ENCODE data around the gene HDLBP. TPM values are rescaled to one million over a fixed set of nuclear protein-coding genes. Genes with fewer than 3 reads are reported as not detected.

Gene HDLBP, protein sequence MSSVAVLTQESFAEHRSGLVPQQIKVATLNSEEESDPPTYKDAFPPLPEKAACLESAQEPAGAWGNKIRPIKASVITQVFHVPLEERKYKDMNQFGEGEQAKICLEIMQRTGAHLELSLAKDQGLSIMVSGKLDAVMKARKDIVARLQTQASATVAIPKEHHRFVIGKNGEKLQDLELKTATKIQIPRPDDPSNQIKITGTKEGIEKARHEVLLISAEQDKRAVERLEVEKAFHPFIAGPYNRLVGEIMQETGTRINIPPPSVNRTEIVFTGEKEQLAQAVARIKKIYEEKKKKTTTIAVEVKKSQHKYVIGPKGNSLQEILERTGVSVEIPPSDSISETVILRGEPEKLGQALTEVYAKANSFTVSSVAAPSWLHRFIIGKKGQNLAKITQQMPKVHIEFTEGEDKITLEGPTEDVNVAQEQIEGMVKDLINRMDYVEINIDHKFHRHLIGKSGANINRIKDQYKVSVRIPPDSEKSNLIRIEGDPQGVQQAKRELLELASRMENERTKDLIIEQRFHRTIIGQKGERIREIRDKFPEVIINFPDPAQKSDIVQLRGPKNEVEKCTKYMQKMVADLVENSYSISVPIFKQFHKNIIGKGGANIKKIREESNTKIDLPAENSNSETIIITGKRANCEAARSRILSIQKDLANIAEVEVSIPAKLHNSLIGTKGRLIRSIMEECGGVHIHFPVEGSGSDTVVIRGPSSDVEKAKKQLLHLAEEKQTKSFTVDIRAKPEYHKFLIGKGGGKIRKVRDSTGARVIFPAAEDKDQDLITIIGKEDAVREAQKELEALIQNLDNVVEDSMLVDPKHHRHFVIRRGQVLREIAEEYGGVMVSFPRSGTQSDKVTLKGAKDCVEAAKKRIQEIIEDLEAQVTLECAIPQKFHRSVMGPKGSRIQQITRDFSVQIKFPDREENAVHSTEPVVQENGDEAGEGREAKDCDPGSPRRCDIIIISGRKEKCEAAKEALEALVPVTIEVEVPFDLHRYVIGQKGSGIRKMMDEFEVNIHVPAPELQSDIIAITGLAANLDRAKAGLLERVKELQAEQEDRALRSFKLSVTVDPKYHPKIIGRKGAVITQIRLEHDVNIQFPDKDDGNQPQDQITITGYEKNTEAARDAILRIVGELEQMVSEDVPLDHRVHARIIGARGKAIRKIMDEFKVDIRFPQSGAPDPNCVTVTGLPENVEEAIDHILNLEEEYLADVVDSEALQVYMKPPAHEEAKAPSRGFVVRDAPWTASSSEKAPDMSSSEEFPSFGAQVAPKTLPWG (N-terminal part only)
- total RNA-seq, result 100 to 1,000 TPM; 390 to 417 TPM
- long read RNA-seq, full-length matches to known transcripts, result 110 of 305 reads
- long read RNA-seq, partial matches to known transcripts, result 161 of 305 reads
- long read RNA-seq, other reads (novel, unspliced or antisense), result 34 of 305 reads

DNA sequence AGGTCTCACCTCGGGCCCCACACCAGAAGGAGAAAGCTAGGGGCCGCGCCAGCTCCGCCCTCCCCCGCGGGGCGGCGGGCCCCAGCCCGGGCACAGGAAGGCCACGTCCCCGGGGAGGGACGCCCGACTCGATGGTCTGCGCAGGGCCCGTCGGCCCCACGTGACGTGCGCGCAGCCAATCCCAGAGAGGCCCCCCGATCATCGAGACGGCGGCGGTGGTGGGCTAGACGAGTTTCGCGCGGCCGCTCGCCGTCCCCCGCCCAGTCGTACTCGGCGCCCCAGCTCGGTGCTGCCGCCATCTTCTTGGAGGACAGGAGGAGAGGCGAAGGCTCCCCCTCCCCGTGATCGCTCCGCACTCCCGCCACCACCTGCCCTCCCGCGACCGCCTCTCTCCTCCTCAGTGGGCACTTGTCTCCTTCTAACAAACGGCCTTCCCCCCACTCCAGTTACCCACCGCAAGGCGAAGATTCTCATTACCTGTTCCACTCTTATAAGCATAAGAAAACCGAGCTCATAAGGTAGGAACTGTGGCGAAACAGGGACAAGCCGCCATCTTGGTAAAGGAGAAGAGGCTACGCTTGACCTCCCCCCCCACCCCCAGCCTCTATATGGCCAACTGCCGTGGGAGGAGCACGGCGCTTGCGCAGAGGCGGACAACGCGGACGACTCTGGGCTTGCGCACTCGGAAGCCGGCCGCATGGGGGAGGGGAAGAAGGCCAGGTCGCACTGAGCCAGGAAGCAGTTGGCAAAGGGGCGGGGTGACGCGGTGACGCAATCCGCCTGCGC is at the start of gene HDLBP:
Gene HDLBP (minus strand): TSS at position 580 of the 786 bp plus-strand sequence. CDS start 48,803 bp downstream, outside the sequence.
- intact Hi-C loops (cut with DNase I, micrococcal nuclease), result no loop called here
- ATAC-seq (peak; percentile 83), DNase-seq (peak; percentile 99 to 100)

DNA sequence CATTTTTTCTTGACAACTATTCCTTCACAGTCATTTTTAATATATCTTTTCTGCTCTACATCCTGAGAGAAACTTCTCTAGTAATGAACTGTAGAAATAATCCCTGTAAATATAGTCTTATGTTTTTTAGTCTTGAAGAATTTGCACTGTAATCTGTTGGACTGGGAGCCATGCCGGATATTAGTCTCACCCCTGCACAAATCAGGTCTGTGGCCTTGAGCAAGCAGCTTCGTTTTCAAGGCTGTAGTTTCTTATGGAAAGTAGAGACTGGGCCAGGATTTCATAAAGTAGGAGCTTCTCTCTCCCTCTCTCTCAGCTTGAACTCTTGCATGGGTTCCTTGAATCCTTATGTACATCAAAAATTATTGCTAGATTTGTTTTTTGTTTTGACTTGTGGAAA is 49.3 kb upstream of the HDLBP start:
- intact Hi-C loops (cut with DNase I, micrococcal nuclease), result no loop called here
- no peak for ATAC-seq
- no peak for DNase-seq

- ATAC-seq (peak; percentile 40), DNase-seq (no peak)
- intact Hi-C loops (cut with DNase I, micrococcal nuclease), result no loop called here
Measured at GRCh38 chr2:241363426-241363825, 48.0 kb upstream of the HDLBP start.

DNA sequence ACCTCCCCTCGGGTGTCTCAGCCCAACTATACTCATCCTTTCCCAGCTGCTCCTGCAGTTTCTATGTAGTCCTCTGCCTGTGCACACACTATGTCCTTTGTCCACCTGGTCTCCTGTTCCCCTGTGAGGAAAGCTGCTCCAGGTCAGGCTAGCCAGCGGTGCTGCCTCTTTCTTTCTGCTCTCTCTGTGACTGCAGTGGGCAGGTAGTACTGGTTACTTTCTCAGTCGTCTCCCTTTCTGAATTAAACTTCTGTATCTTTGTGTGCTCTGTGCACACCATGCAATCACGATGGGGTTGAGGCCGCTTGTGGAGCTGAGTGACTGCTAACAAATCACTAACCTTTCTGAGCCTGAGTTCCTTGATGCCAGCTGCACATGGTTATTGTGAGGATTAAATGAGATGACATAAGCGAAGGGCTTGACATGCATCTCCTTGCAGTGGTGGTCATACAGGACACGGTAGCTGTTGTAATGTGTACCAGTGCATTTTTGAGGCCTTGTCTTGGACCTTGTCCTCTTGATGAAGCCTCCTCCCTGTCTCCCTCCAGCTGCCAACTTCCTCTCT is 44.1 kb upstream of the HDLBP start:
- ATAC-seq, result peak; percentile 42
- peak in 1 of 2 donors; percentile 60 for DNase-seq
- intact Hi-C loops (cut with DNase I, micrococcal nuclease), result no loop called here

GRCh38 chr2:241358470-241358869 is 43.0 kb upstream of the HDLBP start:
- DNase-seq (no peak), ATAC-seq (peak; percentile 17)
- intact Hi-C loops (cut with DNase I, micrococcal nuclease), result no loop called here

- DNase-seq, result no peak
- intact Hi-C loops (cut with DNase I, micrococcal nuclease), result no loop called here
- ATAC-seq, result no peak
Measured at GRCh38 chr2:241357531-241357930, 42.1 kb upstream of the HDLBP start.

DNA sequence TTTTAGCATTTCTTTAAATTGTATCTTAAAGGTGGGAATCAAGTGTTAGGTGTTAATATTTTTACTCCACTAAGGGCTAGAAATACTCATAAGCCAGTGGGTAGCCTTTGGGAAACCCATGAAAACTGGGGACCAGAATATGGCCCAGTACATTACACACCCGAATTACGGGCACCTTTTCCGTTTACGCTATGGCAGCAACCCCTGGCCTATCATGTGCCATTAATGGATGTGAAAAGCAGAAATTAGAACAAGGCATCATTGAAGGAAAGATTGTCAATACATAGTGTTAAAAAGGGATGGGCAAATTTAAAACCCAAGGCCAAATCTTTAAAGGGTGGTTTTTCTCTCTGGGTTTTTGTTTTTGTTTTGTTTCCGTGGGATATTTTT is 41.4 kb upstream of the HDLBP start:
- DNase-seq (no peak), ATAC-seq (no peak)
- intact Hi-C loops (cut with DNase I, micrococcal nuclease), result no loop called here

GRCh38 chr2:241355983-241356870 is 40.8 kb upstream of the HDLBP start, which contains the start of gene FARP2:
FARP2 (plus strand) TSS chr2:241356285; CDS start chr2:241373108, 16,823 bp downstream.
- intact Hi-C loops (cut with DNase I, micrococcal nuclease), result no loop called here
- peak; percentile 66 for ATAC-seq
- DNase-seq, result peak; percentile 100

DNA sequence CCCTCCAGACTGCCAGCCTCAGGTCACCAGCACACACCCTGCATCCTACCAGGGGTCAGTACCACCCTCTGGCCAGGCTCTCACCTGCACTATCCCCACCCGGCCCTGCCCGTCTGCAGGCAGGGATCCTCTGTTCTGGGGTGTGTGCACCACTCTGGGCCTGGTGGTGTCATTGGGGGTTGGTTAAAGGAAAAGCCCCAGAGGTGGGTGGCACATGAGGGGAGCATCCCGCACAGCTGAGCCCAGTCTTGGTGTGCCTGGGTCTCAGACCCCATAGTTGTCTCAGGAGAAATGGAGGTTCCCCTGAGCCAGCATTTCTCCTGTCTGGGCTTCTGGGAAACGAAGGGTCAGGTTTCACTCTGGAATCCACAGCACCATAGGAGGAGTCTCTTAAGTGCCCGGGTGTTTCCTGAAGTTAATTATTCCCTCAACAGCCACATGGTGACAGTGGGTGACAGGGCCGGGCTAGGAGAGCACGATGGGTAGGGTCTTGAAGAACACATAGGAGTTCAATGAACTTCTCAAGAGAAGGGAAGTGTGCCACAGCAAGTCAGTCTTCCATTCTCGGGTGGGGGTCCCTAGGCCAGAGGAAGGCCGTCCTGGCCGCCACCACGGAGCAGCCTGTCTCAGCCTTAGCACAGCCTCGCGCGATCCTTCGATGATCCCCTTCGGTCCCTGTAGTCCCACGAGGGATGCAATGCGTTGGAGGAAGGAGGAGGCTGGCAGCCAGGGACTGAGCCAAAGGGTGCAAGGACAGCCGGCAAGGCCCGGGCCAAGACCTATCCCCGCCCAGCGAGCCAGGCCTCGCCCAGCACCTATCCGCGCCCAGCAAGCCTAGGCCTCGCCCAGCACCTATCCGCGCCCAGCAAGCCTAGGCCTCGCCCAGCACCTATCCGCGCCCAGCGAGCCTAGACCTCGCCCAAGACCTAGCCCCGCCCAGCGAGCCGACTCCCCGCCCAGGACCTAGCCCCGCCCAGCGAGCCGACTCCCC is 39.5 kb upstream of the HDLBP start:
- ATAC-seq (peak; percentile 53), DNase-seq (peak; percentile 92 to 95)
- intact Hi-C loops (cut with DNase I, micrococcal nuclease), result no loop called here

GRCh38 chr2:241352227-241352626 is 36.8 kb upstream of the HDLBP start:
- intact Hi-C loops (cut with DNase I, micrococcal nuclease), result no loop called here
- DNase-seq (no peak), ATAC-seq (no peak)

DNA sequence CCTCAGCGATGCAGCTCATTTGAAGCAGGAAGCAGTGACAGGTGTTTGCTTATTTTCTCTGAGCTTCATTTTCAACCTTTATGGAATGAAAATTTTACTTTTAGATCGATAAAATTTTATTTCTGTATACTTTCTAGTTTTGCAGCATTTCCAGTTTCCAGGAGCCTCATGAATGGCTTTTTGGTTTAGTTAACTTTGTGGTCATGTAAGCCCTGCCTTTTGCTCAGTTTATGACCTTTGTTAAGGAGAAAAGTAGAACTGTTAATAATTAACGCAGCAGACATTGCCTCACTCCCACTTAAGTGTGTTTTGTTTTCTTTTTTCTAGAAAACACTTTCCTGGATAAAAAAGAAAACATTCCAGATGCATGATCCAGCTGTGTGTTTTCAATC is 36.2 kb upstream of the HDLBP start:
- intact Hi-C loops (cut with DNase I, micrococcal nuclease), result no loop called here
- no peak for DNase-seq
- ATAC-seq, result peak; percentile 20

DNA sequence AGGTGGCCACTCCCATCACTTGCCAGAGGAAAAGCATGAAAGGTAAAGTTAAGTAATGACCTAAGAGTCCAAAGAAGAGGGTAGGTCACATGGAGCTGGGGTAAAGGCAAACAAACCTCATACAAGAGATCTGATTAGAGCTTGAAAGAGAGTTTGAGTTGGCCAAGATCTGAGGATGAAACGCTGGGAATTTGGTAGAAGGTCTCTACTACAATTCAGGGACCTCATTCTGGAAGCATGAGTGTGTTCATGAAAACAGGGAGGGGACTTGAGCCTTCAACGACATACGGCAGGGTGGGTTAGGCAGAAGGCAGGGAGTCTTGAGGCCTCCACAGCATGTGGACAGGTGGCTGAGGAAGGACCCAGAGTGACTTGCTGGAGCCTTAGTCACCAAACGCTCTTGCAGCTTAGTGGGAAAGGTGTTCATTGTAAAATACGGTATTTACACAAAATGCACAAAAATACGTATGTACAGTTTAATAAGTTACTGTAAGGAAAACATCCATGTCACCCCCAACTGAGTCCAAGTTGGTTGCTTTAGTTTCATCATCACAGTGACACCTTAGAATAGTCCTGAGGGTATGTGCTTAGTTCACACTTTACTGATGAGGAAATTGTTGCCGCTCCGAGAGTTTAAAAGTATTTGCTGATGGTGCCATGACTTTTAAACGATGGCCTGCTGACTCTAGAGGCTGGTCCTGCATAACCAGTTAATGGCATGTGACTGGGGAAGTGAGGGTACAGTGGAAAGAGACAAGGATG is 35.6 kb upstream of the HDLBP start:
- ATAC-seq, result peak; percentile 41
- DNase-seq, result no peak
- intact Hi-C loops (cut with DNase I, micrococcal nuclease), result no loop called here

DNA sequence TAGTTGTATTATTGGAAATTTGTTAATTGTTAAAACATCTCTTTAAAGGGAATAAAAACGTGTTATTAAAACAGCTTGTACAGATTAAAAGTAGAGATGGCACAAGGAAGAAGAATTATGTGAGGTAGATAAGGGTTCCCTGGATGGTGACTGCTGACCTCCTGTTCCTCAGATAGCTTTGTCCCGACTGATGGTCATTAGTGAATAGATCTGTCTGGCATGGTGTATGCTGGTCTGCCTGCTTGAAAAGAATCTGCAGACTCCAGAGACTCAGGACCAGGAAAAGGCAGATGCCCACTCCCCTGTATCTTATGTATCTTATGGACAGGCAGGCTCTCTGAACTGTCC is 35.0 kb upstream of the HDLBP start:
- no peak for DNase-seq
- intact Hi-C loops (cut with DNase I, micrococcal nuclease), result no loop called here
- no peak for ATAC-seq

DNA sequence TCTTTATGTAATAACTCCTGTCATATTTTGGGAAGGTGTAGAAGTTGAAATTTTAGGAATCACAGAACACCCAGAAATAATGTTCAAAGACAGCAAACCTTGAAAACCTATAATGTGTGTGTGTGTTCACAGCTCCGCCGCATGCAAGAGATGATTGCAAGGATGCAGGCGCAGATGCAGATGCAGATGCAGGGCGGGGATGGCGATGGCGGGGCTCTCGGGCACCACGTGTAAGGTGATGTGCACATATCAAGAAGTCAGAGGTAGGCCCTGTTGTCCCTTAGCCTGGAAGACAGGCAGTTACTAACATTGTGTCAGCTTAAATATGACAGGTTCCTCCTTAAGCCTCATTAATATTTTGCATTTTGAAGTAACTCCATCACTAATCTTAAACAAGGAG is 34.5 kb upstream of the HDLBP start:
- no peak for DNase-seq
- no peak for ATAC-seq
- intact Hi-C loops (cut with DNase I, micrococcal nuclease), result no loop called here
